ENCODE data around the gene FLRT1. TPM values are rescaled to one million over a fixed set of nuclear protein-coding genes. Genes with fewer than 3 reads are reported as not detected.

The FLRT1 gene
- polyA plus RNA-seq, 1 experiment: 0.17 TPM

DNA sequence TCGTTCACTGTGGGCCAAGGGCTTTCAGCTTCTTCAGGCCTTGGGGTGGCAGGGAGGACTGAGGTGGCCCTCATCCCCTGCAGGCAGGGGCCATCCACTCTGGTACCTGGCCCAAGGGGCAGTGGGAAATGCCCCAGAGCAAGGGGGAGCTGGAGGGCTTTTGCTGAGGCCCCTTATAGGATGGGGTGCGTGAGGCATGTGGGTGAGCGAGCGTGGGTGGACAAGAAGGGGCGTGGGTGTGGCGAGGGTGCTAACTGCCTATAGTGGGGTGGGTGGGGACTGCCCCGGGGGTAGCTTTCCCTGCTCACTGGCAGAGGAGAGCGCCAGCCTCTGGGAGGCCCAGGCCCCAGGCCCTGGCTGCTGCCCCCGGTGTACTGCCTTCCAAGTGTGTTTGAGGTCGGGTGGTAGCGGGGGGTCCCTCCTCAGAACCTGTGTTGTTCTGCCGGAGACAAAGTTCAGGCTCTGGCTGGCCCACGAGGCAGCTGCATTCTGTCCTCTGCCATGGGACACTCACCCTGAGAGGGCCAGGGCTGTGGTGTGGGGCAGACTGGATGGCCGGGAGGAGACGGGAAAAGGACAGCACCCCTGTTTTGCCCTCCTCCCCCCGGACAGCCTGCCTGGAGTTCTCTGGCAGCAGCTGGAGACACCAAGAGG lies 3.4 kb downstream of the FLRT1 start:
- Histone ChIP-seq H3K4me3 (ENCODE audit: low read depth, low read length) (no peak overlapping the region), H3K27ac (ENCODE audit: low read depth, low read length) (no peak overlapping the region), H3K9me3 (ENCODE audit: control insufficient read depth, insufficient read depth, low read length) (no peaks in the 10 kb centered on the region; the same call in 1 of the 2 replicates), H3K27me3 (ENCODE audit: control insufficient read depth, insufficient read depth, low read length) (peaks cover 33% of the 10 kb centered on the region)
- no peak for TF ChIP-seq CTCF (IDR thresholded peaks at IDR 0.05; ENCODE audit: low read depth, low read length)
- DNase-seq (ENCODE audit: low read depth, low spot score): no peak
- ChIA-PET CTCF (no interaction called here), POLR2A (no interaction called here)

DNA sequence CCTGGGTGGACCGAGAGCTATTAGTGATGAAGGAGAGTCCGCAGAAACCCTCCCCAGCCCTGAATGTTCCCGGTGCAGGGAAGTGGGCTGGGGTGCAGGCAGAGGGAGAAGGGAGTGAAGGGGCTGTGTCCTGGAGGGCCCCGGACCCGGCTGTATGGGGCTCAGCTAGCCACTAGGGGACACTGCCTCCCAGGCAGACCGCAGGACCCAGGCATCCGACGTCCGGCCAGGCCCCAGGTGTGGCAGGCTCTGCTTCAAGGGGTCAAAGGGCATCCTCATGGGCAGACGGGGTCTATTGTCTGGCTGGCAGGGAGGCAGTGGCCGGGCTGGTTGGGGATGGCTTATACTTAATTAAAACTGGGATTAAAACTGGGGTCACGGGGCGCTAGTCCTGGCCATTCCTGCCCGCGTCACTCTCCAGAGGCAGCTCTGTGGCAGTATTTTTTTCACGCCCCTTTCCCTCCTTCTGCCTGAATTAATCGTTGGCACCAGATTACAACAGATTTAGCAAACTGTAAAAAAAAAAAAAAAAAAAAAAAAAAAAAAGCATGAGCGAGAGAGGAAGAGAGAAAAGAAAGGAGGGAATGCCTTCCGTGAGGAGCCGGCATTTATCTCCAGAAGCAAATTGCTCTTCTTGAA lies 5.1 kb downstream of the FLRT1 start:
- Histone ChIP-seq H3K9me3 (ENCODE audit: control insufficient read depth, insufficient read depth, low read length) (no peaks in the 10 kb centered on the region; the same call in 1 of the 2 replicates), H3K27ac (ENCODE audit: low read depth, low read length) (no peak overlapping the region), H3K4me3 (ENCODE audit: low read depth, low read length) (no peak overlapping the region), H3K27me3 (ENCODE audit: control insufficient read depth, insufficient read depth, low read length) (peaks cover 20% of the 10 kb centered on the region)
- TF ChIP-seq CTCF (IDR thresholded peaks at IDR 0.05; ENCODE audit: low read depth, low read length): peak; percentile 42
- DNase-seq (ENCODE audit: low read depth, low spot score): no peak
- ChIA-PET CTCF (interaction anchor here (0.6 to 0.7 kb wide), 2 partner anchors 80 to 109 kb away, joined by 3 to 8 read pairs; no protein-coding TSS in a partner anchor), POLR2A (no interaction called here)

- H3K27me3 ChIP-seq (ENCODE audit: control insufficient read depth, insufficient read depth, low read length): peaks cover 16% of the 10 kb centered on the region
- H3K9me3 ChIP-seq (ENCODE audit: control insufficient read depth, insufficient read depth, low read length): no peaks in the 10 kb centered on the region; the same call in 1 of the 2 replicates
- no peak for TF ChIP-seq CTCF (IDR thresholded peaks at IDR 0.05; ENCODE audit: low read depth, low read length)
- DNase-seq (ENCODE audit: low read depth, low spot score): no peak
- no peak overlapping the region for H3K27ac ChIP-seq (ENCODE audit: low read depth, low read length)
- no peak overlapping the region for H3K4me3 ChIP-seq (ENCODE audit: low read depth, low read length)
- ChIA-PET CTCF (interaction anchor here (0.7 kb wide), 1 partner anchor 79 kb away, joined by 8 read pairs; no protein-coding TSS in a partner anchor), POLR2A (no interaction called here)
Measured at GRCh38 chr11:64041846-64042245, 6.1 kb downstream of the FLRT1 start.

- Histone ChIP-seq H3K27ac (ENCODE audit: low read depth, low read length) (no peak overlapping the region), H3K27me3 (ENCODE audit: control insufficient read depth, insufficient read depth, low read length) (peaks cover 12% of the 10 kb centered on the region), H3K4me3 (ENCODE audit: low read depth, low read length) (no peak overlapping the region), H3K9me3 (ENCODE audit: control insufficient read depth, insufficient read depth, low read length) (no peaks in the 10 kb centered on the region; the same call in 1 of the 2 replicates)
- DNase-seq (ENCODE audit: low read depth, low spot score): no peak
- CTCF ChIA-PET: no interaction called here
- POLR2A ChIA-PET: no interaction called here
- TF ChIP-seq CTCF (IDR thresholded peaks at IDR 0.05; ENCODE audit: low read depth, low read length): no peak
Measured at GRCh38 chr11:64042301-64042700, 6.6 kb downstream of the FLRT1 start.

GRCh38 chr11:64043545-64043944 lies 7.8 kb downstream of the FLRT1 start:
- Histone ChIP-seq H3K27me3 (ENCODE audit: control insufficient read depth, insufficient read depth, low read length) (peaks cover 12% of the 10 kb centered on the region), H3K27ac (ENCODE audit: low read depth, low read length) (no peak overlapping the region), H3K4me3 (ENCODE audit: low read depth, low read length) (no peak overlapping the region), H3K9me3 (ENCODE audit: control insufficient read depth, insufficient read depth, low read length) (no peaks in the 10 kb centered on the region; the same call in 1 of the 2 replicates)
- ChIA-PET POLR2A (no interaction called here), CTCF (no interaction called here)
- TF ChIP-seq CTCF (IDR thresholded peaks at IDR 0.05; ENCODE audit: low read depth, low read length): no peak
- no peak for DNase-seq (ENCODE audit: low read depth, low spot score)
